ENCODE data around the gene PRKAR1A. TPM values are rescaled to one million over a fixed set of nuclear protein-coding genes. Genes with fewer than 3 reads are reported as not detected.

PRKAR1A gene
- total and polyA plus RNA-seq, 2 of the 8 experiments (the other 6 are each of a cell fraction or from before 2014, with no cell fraction given): 39.3 to 149 TPM

GRCh38 chr17:68511254-68511670 is 968 bp upstream of the PRKAR1A start:
- Histone ChIP-seq H3K4me2 (ENCODE audit: insufficient read depth in 1 of 2, low read depth in 2 of 2, low read length in 2 of 2) (peak overlapping the region; percentile 83 to 94), H3K79me1 (ENCODE audit: low read depth, low read length) (peaks cover 2% of the 10 kb centered on the region), H4K91ac (replicated peaks; ENCODE audit: insufficient read length, low read length) (no peak overlapping the region), H3K9ac (replicated peaks in 1 of 4; ENCODE audit: extremely low read depth in 1 of 4, low read depth in 3 of 4, low read length in 3 of 4) (peak overlapping the region in 3 of 4 experiments; percentile 39 to 94 (median 50); a peak in 4 of 7 replicates), H2BK120ac (replicated peaks; ENCODE audit: low read depth, low read length) (no peak overlapping the region), H3K14ac (ENCODE audit: insufficient read length) (no peak overlapping the region), H3K18ac (ENCODE audit: extremely low read depth, low read length) (no peak overlapping the region; the same call in 1 of the 2 replicates), H3K23ac (ENCODE audit: insufficient read length) (no peak overlapping the region), H4K8ac (ENCODE audit: extremely low read depth, insufficient read depth, low read length) (no peak overlapping the region; the same call in 1 of the 2 replicates), H3K56ac (replicated peaks; ENCODE audit: insufficient read length, low read depth, low read length) (peak overlapping the region; percentile 33), H2BK5ac (ENCODE audit: low read depth, low read length) (no peak overlapping the region), H3K79me2 (ENCODE audit: control insufficient read depth in 1 of 2, insufficient read depth in 2 of 2, low read length in 2 of 2) (peaks cover 4 to 36% of the 10 kb centered on the region in 2 experiments; a peak in 3 of 4 replicates), H2BK20ac (ENCODE audit: low read length) (no peak overlapping the region), H3K9me3 (ENCODE audit: insufficient read depth in 2 of 2, low read depth in 1 of 2, low read length in 1 of 2) (no peaks in the 10 kb centered on the region), H3K4me1 (replicated peaks in 1 of 4; ENCODE audit: control insufficient read depth in 3 of 4, insufficient read depth in 4 of 4, low read length in 3 of 4) (peaks cover 0 to 7% (median 2%) of the 10 kb centered on the region in 4 experiments; a peak in 4 of 7 replicates), H3K36me3 (ENCODE audit: control insufficient read depth in 2 of 4, insufficient read depth in 4 of 4, low read length in 3 of 4) (peaks cover 0 to 11% (median 5%) of the 10 kb centered on the region in 4 experiments; a peak in 1 of 8 replicates), H3K27ac (ENCODE audit: low read depth, low read length) (peak overlapping the region; percentile 99), H3K4me3 (ENCODE audit: extremely low read depth in 1 of 4, insufficient read depth in 2 of 4, low read depth in 3 of 4, low read length in 4 of 4) (peak overlapping the region; percentile 85 to 95 (median 90)), H3K23me2 (ENCODE audit: low read depth, low read length) (peaks cover 5% of the 10 kb centered on the region), H4K5ac (ENCODE audit: insufficient read length, low read depth, low read length) (no peak overlapping the region), H2BK12ac (ENCODE audit: low read depth, low read length) (no peak overlapping the region), H4K20me1 (replicated peaks in 1 of 2; ENCODE audit: control insufficient read depth in 1 of 2, insufficient read depth in 2 of 2, low read length in 2 of 2) (peaks cover 2 to 3% of the 10 kb centered on the region in 2 experiments), H3K4ac (replicated peaks; ENCODE audit: insufficient read length, low read depth, low read length) (no peak overlapping the region), H2AFZ (ENCODE audit: low read length) (peak overlapping the region; percentile 83; the same call in 1 of the 2 replicates), H2AK5ac (ENCODE audit: low read depth, low read length) (no peak overlapping the region), H2BK15ac (ENCODE audit: low read length) (no peak overlapping the region; the same call in 1 of the 2 replicates), H3K27me3 (replicated peaks in 1 of 4; ENCODE audit: control insufficient read depth in 3 of 4, extremely low read depth in 1 of 4, insufficient read depth in 3 of 4, low read length in 3 of 4) (no peaks in the 10 kb centered on the region)
- ChIA-PET POLR2A (ENCODE audit: partially characterized antibody) (interaction anchor here (0.9 to 2.0 kb wide), 6 partner anchors 13 to 234 kb away, joined by 3 to 9 read pairs (median 4); partner anchors contain the start of gene WIPI1), CTCF (ENCODE audit: partially characterized antibody) (interaction anchor here (0.6 to 1.2 kb wide), 5 partner anchors 9 to 249 kb away, joined by 3 to 6 read pairs (median 5); no protein-coding TSS in a partner anchor)
- DNase-seq (ENCODE audit: low read depth in 1 of 2, low spot score in 2 of 2): no peak
- no peak for FAIRE-seq
- WGBS, 2 experiments (ENCODE audit: extremely low coverage in 1 of 2, insufficient coverage in 1 of 2, insufficient read length in 1 of 2, insufficient replicate concordance in 2 of 2, low coverage in 1 of 2, low lambda C conversion rate in 2 of 2, missing lambda C conversion rate in 1 of 2): 16% methylated on average over 10 of the region's 10 CpGs; no CpG with 5 or more reads in 1 of the 2 experiments
- TF ChIP-seq RAD21 (IDR thresholded peaks at IDR 0.05 in 1 of 2, conservative IDR thresholded peaks at IDR 0.05 in 1 of 2; ENCODE audit: low read depth in 2 of 2, low read length in 2 of 2) (0 out of 4 replicates have a peak, but pooled peaks of 1 of the 2 experiments have one; percentile 13), RXRA (IDR thresholded peaks at IDR 0.05; ENCODE audit: insufficient read depth, low read depth, low read length) (no peak), TEAD4 (IDR thresholded peaks at IDR 0.05; ENCODE audit: low read depth, low read length) (0 out of 2 replicates have a peak, but pooled peaks have one; percentile 1), CTCF (IDR thresholded peaks at IDR 0.05; ENCODE audit: control extremely low read depth in 1 of 3, insufficient read depth in 1 of 3, low read depth in 1 of 3, low read length in 3 of 3) (peak in 1 of 3 experiments; percentile 1; a peak in 1 of 4 replicates), SP4 (IDR thresholded peaks at IDR 0.05; ENCODE audit: low read length) (no peak), SIN3A (conservative IDR thresholded peaks at IDR 0.05 in 1 of 2, IDR thresholded peaks at IDR 0.05 in 1 of 2; ENCODE audit: low read depth in 1 of 2, low read length in 2 of 2) (0 out of 4 replicates have a peak, but pooled peaks of 1 of the 2 experiments have one; percentile 11), HDAC6 (IDR thresholded peaks at IDR 0.05; ENCODE audit: low read depth, low read length) (no peak)
